ENCODE data around the gene KRT80. TPM values are rescaled to one million over a fixed set of nuclear protein-coding genes. Genes with fewer than 3 reads are reported as not detected.

Gene KRT80
- total and polyA plus RNA-seq, 3 experiments from 2014 or later, result not detected

DNA sequence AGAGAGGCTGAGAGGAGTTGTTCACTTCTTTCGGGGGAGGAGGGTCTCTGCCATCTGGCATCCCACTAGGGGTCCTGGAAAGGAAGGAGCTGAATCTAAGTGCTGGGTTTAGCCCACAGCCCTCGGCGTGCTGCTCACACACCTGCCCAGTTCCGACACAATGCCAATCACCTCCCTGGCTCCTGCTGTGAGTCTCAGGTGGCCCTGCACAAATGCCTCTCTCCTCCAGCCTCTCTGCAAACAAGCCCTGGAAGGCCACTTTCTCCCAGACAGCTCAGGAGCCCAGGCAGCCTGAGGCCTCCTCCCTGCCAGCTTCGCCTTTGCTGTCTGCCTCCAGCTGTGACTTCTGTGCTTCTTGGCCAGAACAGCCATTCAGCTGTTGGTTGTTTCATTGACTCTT lies 61.1 kb downstream of the KRT80 start:
- H3K4me1 ChIP-seq (ENCODE audit: insufficient read depth, low read length), result no peaks in the 10 kb centered on the region
- no peaks in the 10 kb centered on the region for H3K36me3 Mint-ChIP-seq
- H3K4me3 Mint-ChIP-seq, result no peak overlapping the region
- peaks cover 4% of the 10 kb centered on the region for H3K27me3 ChIP-seq (ENCODE audit: insufficient read depth, low read length, poor library complexity, severe bottlenecking)
- no peaks in the 10 kb centered on the region for H3K4me1 Mint-ChIP-seq
- no peaks in the 10 kb centered on the region for H3K9me3 Mint-ChIP-seq
- no peak overlapping the region for H3K27ac ChIP-seq (ENCODE audit: low read depth, low read length)
- POLR2A ChIA-PET, result no interaction called here
- H3K9me3 ChIP-seq (ENCODE audit: low read length), result no peaks in the 10 kb centered on the region
- H3K36me3 ChIP-seq (ENCODE audit: insufficient read depth, low read length), result no peaks in the 10 kb centered on the region
- H3K27me3 Mint-ChIP-seq, result peaks cover 5 to 30% of the 10 kb centered on the region in 2 donors
- no peak overlapping the region for H3K4me3 ChIP-seq (ENCODE audit: low read length)
- no peak overlapping the region for H3K27ac Mint-ChIP-seq
- CTCF ChIA-PET, result interaction anchor here (1.2 kb wide), 1 partner anchor 15 kb away, joined by 3 read pairs; no protein-coding TSS in a partner anchor
- no peak for DNase-seq

DNA sequence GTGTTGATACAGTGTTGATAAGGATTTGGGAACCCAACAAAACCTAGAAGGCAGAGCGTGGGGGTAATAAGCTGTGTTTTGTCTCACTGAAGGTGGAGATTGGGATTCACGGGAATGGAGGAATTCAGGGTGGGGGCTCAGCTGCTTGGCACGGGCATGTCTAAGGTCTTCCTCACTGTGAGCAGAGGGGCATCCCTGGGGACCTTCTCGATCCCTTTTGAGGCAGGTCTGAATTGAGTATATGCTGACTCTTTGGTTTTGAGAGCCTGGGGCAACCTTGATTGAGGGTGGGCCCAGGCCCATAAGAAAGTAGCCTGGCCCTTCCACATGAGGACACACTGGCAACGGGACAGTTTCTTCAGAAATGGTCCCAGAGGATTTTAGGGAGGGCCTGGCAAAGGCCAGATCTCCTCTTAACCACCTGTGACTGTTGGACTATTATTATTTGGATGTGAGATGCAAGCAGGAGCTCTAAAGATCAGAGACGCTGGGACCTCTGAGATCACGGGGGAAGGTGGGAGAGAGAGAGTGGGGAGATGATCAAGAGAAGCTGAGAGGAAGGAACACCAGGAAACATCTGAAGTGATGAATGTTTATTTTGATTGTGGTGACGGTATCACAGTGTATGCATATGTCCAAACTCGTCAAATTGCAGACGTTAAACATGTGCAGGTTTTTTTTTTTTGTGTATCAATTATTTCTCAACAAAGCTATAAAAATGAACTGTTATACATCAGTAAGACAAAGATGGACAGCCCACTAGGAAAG lies 63.9 kb downstream of the KRT80 start:
- Mint-ChIP-seq H3K36me3 (no peaks in the 10 kb centered on the region), H3K4me3 (no peak overlapping the region), H3K27me3 (peaks cover 12 to 42% of the 10 kb centered on the region in 2 donors), H3K9me3 (no peaks in the 10 kb centered on the region), H3K27ac (no peak overlapping the region), H3K4me1 (no peaks in the 10 kb centered on the region)
- ChIA-PET POLR2A (interaction anchor here (0.7 kb wide), 1 partner anchor 104 kb away, joined by 5 read pairs; no protein-coding TSS in a partner anchor), CTCF (interaction anchor here (0.6 to 1.3 kb wide), 3 partner anchors 12 to 758 kb away, joined by 3 to 4 read pairs (median 3); no protein-coding TSS in a partner anchor)
- Histone ChIP-seq H3K9me3 (ENCODE audit: low read length) (no peaks in the 10 kb centered on the region), H3K4me1 (ENCODE audit: insufficient read depth, low read length) (no peaks in the 10 kb centered on the region), H3K36me3 (ENCODE audit: insufficient read depth, low read length) (no peaks in the 10 kb centered on the region), H3K27ac (ENCODE audit: low read depth, low read length) (no peak overlapping the region), H3K4me3 (ENCODE audit: low read length) (no peak overlapping the region), H3K27me3 (ENCODE audit: insufficient read depth, low read length, poor library complexity, severe bottlenecking) (peaks cover 4% of the 10 kb centered on the region)
- no peak for DNase-seq

- peaks cover 4% of the 10 kb centered on the region for H3K27me3 ChIP-seq (ENCODE audit: insufficient read depth, low read length, poor library complexity, severe bottlenecking)
- no peaks in the 10 kb centered on the region for H3K9me3 Mint-ChIP-seq
- ChIA-PET CTCF (interaction anchor here (0.6 to 1.3 kb wide), 3 partner anchors 11 to 759 kb away, joined by 3 to 4 read pairs (median 3); no protein-coding TSS in a partner anchor), POLR2A (no interaction called here)
- no peaks in the 10 kb centered on the region for H3K4me1 ChIP-seq (ENCODE audit: insufficient read depth, low read length)
- H3K27ac ChIP-seq (ENCODE audit: low read depth, low read length), result no peak overlapping the region
- H3K4me1 Mint-ChIP-seq, result peaks cover 0 to 2% (median under 1%) of the 10 kb centered on the region in 3 donors
- H3K4me3 ChIP-seq (ENCODE audit: low read length), result no peak overlapping the region
- H3K9me3 ChIP-seq (ENCODE audit: low read length), result no peaks in the 10 kb centered on the region
- peaks cover 12 to 50% of the 10 kb centered on the region in 2 donors for H3K27me3 Mint-ChIP-seq
- DNase-seq, result no peak
- H3K27ac Mint-ChIP-seq, result peak overlapping the region in 1 of 8 donors; percentile 30
- H3K36me3 ChIP-seq (ENCODE audit: insufficient read depth, low read length), result no peaks in the 10 kb centered on the region
- H3K4me3 Mint-ChIP-seq, result no peak overlapping the region
- no peaks in the 10 kb centered on the region for H3K36me3 Mint-ChIP-seq
Measured at GRCh38 chr12:52126605-52127578, 64.9 kb downstream of the KRT80 start.

DNA sequence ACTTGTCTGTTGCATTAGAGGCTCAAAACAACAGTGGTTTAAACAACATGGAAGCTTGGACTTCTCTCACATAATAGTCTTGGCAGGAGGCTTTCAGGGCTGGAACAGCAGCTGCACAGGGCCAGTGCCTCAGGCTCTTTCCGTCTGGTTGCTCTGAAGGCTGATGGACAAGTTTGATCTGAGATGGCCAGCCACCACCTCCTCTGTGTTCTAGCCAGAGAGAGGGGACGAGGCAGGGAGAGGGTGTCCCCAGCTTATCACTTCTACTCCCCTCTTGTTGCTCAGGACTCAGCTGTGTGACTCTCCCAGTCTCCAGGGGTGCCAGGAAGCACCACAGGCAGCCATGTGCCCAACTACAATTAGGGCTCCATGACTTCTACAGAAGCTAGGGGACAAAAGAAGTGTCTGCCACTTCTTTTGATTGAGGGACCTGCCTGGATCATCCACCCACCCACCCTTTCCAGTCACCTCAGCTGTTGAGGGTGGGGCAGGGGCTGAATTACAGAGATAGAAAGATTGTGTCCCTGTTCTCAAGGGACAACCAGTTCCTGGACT lies 65.7 kb downstream of the KRT80 start:
- Mint-ChIP-seq H3K36me3 (no peaks in the 10 kb centered on the region), H3K27me3 (peaks cover 11 to 55% of the 10 kb centered on the region in 2 donors), H3K9me3 (no peaks in the 10 kb centered on the region), H3K4me1 (peaks cover 0 to 4% (median 3%) of the 10 kb centered on the region in 3 donors), H3K27ac (no peak overlapping the region), H3K4me3 (no peak overlapping the region)
- Histone ChIP-seq H3K4me3 (ENCODE audit: low read length) (no peak overlapping the region), H3K4me1 (ENCODE audit: insufficient read depth, low read length) (no peaks in the 10 kb centered on the region), H3K36me3 (ENCODE audit: insufficient read depth, low read length) (no peaks in the 10 kb centered on the region), H3K27ac (ENCODE audit: low read depth, low read length) (no peak overlapping the region), H3K9me3 (ENCODE audit: low read length) (no peaks in the 10 kb centered on the region), H3K27me3 (ENCODE audit: insufficient read depth, low read length, poor library complexity, severe bottlenecking) (peaks cover 4% of the 10 kb centered on the region)
- peak in 1 of 5 donors; percentile 28 for DNase-seq
- POLR2A ChIA-PET, result no interaction called here
- CTCF ChIA-PET, result no interaction called here

DNA sequence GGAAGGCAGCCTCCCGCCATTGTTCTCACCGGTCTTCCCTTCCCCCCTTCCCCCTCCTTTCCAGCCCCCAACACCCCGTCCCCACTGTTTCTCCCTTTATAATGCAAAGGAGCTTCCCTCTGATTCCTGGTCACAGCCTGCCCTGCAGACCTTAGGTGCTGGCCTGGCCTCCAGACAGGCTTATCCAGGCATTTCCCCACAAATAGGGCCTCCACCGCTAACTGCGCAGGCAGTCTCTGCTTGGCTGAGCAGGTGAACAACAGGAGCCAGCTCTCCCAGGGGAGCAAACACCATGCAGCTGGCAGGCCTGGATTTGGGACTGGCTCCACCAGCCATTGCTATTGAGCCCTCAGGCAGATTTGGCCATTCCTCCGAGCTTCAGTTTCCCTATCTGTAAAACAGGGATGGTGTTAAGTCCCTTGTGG lies 66.3 kb downstream of the KRT80 start:
- no peaks in the 10 kb centered on the region for H3K9me3 ChIP-seq (ENCODE audit: low read length)
- H3K27ac Mint-ChIP-seq, result no peak overlapping the region
- peaks cover 4% of the 10 kb centered on the region for H3K27me3 ChIP-seq (ENCODE audit: insufficient read depth, low read length, poor library complexity, severe bottlenecking)
- H3K9me3 Mint-ChIP-seq, result no peaks in the 10 kb centered on the region
- CTCF ChIA-PET, result interaction anchor here (0.9 kb wide), 1 partner anchor 9 kb away, joined by 3 read pairs; no protein-coding TSS in a partner anchor
- no peak overlapping the region for H3K4me3 Mint-ChIP-seq
- H3K4me1 ChIP-seq (ENCODE audit: insufficient read depth, low read length), result no peaks in the 10 kb centered on the region
- no peak overlapping the region for H3K27ac ChIP-seq (ENCODE audit: low read depth, low read length)
- H3K36me3 Mint-ChIP-seq, result no peaks in the 10 kb centered on the region
- POLR2A ChIA-PET, result no interaction called here
- peaks cover 0 to 4% (median 3%) of the 10 kb centered on the region in 3 donors for H3K4me1 Mint-ChIP-seq
- DNase-seq, result no peak
- H3K36me3 ChIP-seq (ENCODE audit: insufficient read depth, low read length), result no peaks in the 10 kb centered on the region
- peaks cover 10 to 61% of the 10 kb centered on the region in 2 donors for H3K27me3 Mint-ChIP-seq
- no peak overlapping the region for H3K4me3 ChIP-seq (ENCODE audit: low read length)

- H3K9me3 Mint-ChIP-seq, result no peaks in the 10 kb centered on the region
Measured at GRCh38 chr12:52123487-52124186, 68.2 kb downstream of the KRT80 start.

DNA sequence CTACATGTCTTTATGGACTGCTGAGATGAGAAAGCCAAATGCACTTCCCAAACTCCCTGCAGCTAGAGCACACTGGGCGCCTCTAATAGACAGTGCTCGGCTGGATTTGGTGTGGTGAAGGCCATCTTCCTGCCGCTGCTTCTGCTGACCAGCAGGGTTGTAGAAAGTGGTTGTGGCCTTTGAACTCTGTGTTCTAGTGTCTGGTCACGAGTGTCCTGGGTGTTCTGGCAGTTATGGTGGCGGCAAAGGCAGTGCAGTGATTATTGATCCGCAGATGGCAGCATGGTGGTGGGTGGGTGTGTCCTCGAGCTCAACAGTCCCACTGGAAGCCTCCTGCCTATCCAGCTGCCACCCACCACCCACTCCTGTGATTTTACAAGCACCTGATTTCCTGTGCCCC lies 68.9 kb downstream of the KRT80 start:
- H3K36me3 Mint-ChIP-seq, result no peaks in the 10 kb centered on the region
- H3K9me3 Mint-ChIP-seq, result no peaks in the 10 kb centered on the region
- no peak overlapping the region for H3K4me3 ChIP-seq (ENCODE audit: low read length)
- peaks cover 13 to 64% of the 10 kb centered on the region in 2 donors for H3K27me3 Mint-ChIP-seq
- peaks cover 4% of the 10 kb centered on the region for H3K27me3 ChIP-seq (ENCODE audit: insufficient read depth, low read length, poor library complexity, severe bottlenecking)
- H3K27ac Mint-ChIP-seq, result no peak overlapping the region
- no peak for DNase-seq
- no peaks in the 10 kb centered on the region for H3K4me1 ChIP-seq (ENCODE audit: insufficient read depth, low read length)
- ChIA-PET CTCF (interaction anchor here (1.6 to 3.5 kb wide), 3 partner anchors 35 to 757 kb away, joined by 3 to 26 read pairs (median 3); no protein-coding TSS in a partner anchor), POLR2A (no interaction called here)
- H3K27ac ChIP-seq (ENCODE audit: low read depth, low read length), result no peak overlapping the region
- no peaks in the 10 kb centered on the region for H3K9me3 ChIP-seq (ENCODE audit: low read length)
- peaks cover 0 to 12% (median 3%) of the 10 kb centered on the region in 3 donors for H3K4me1 Mint-ChIP-seq
- no peaks in the 10 kb centered on the region for H3K36me3 ChIP-seq (ENCODE audit: insufficient read depth, low read length)
- no peak overlapping the region for H3K4me3 Mint-ChIP-seq

More at GRCh38 chr12:52123487-52124186, 68.2 kb downstream of the KRT80 start:
- Mint-ChIP-seq H3K36me3 (no peaks in the 10 kb centered on the region), H3K4me3 (no peak overlapping the region), H3K27ac (no peak overlapping the region), H3K4me1 (peaks cover 0 to 12% (median 3%) of the 10 kb centered on the region in 3 donors), H3K27me3 (peaks cover 10 to 67% of the 10 kb centered on the region in 2 donors)
- Histone ChIP-seq H3K36me3 (ENCODE audit: insufficient read depth, low read length) (no peaks in the 10 kb centered on the region), H3K9me3 (ENCODE audit: low read length) (no peaks in the 10 kb centered on the region), H3K4me3 (ENCODE audit: low read length) (no peak overlapping the region), H3K27me3 (ENCODE audit: insufficient read depth, low read length, poor library complexity, severe bottlenecking) (peaks cover 4% of the 10 kb centered on the region), H3K27ac (ENCODE audit: low read depth, low read length) (no peak overlapping the region), H3K4me1 (ENCODE audit: insufficient read depth, low read length) (no peaks in the 10 kb centered on the region)
- no peak for DNase-seq
- POLR2A ChIA-PET, result no interaction called here
- CTCF ChIA-PET, result interaction anchor here (0.9 to 3.5 kb wide), 4 partner anchors 34 to 757 kb away, joined by 3 to 26 read pairs (median 3); no protein-coding TSS in a partner anchor
